Measurements from ENCODE around the gene PNLIPRP1.

PNLIPRP1 gene

GRCh38 chr10:116633216-116633600, 42.4 kb downstream of the PNLIPRP1 start:
- DNase-seq = no peak

- DNase-seq = no peak
Measured at GRCh38 chr10:116634126-116634975, 43.6 kb downstream of the PNLIPRP1 start.

GRCh38 chr10:116636385-116636784, 45.6 kb downstream of the PNLIPRP1 start:
- DNase-seq = no peak

GRCh38 chr10:116636976-116637375, 46.2 kb downstream of the PNLIPRP1 start:
- DNase-seq = no peak

- no peak for DNase-seq
Measured at GRCh38 chr10:116637830-116638229, 47.1 kb downstream of the PNLIPRP1 start.

GRCh38 chr10:116646502-116646901, 55.7 kb downstream of the PNLIPRP1 start:
- no peak for DNase-seq

GRCh38 chr10:116648903-116649302, 58.1 kb downstream of the PNLIPRP1 start:
- DNase-seq = no peak

GRCh38 chr10:116653885-116654284, 63.1 kb downstream of the PNLIPRP1 start:
- DNase-seq = no peak

- no peak for DNase-seq
Measured at GRCh38 chr10:116654816-116655215, 64.1 kb downstream of the PNLIPRP1 start.

- DNase-seq = no peak
Measured at GRCh38 chr10:116655568-116655967, 64.8 kb downstream of the PNLIPRP1 start.

GRCh38 chr10:116656044-116656443, 65.3 kb downstream of the PNLIPRP1 start:
- DNase-seq = no peak

GRCh38 chr10:116657863-116658551, 67.2 kb downstream of the PNLIPRP1 start:
- DNase-seq = no peak

All from stimulated activated CD4-positive, alpha-beta T cell treated with anti-CD3 and anti-CD28 coated beads, Interleukin-1b, Interleukin-23, amount 100 ng/mL, for 48 hours (primary cell).